Calu3 (cell line): ENCODE measurements around the gene HEG1. TPM values are rescaled to one million over a fixed set of nuclear protein-coding genes. Genes with fewer than 3 reads are reported as not detected.

Experiments used
- BruUV-seq: library from RNA; stranded (reverse); fragments of 400-500 nt; replicated peaks from 2 replicates; lab custom pipeline; 2021; lab: Mats Ljungman, UMichigan
- CTCF ChIA-PET: fragments of 300-600 bp; sonication (Branson Sonifier 250); formaldehyde crosslinking; loops from one replicate; lab custom pipeline; 2022; ENCODE audit warnings: antibody characterized with exemption; lab: Charles Lee
- DNase-seq: peaks from one replicate; pipeline ENCODE4 v3.0.0; 2022
- H3K27ac Mint-ChIP-seq: one replicate; pipeline ENCODE4 v1.8.0; 2022; ENCODE audit warnings: mixed read lengths; ENCODE audit not compliant: unreplicated experiment
- H3K27me3 Mint-ChIP-seq: one replicate; pipeline ENCODE4 v1.8.0; 2022; ENCODE audit warnings: mixed read lengths; ENCODE audit not compliant: unreplicated experiment
- H3K36me3 Mint-ChIP-seq: one replicate; pipeline ENCODE4 v1.8.0; 2022; ENCODE audit warnings: mild to moderate bottlenecking, moderate library complexity, mixed read lengths; ENCODE audit not compliant: insufficient read depth, unreplicated experiment
- H3K4me1 Mint-ChIP-seq: one replicate; pipeline ENCODE4 v1.8.0; 2022; ENCODE audit warnings: mild to moderate bottlenecking, low read depth, mixed read lengths; ENCODE audit not compliant: unreplicated experiment
- H3K4me3 Mint-ChIP-seq: one replicate; pipeline ENCODE4 v1.8.0; 2022; ENCODE audit warnings: mild to moderate bottlenecking, low read depth, moderate library complexity, mixed read lengths; ENCODE audit not compliant: unreplicated experiment
- H3K9me3 Mint-ChIP-seq: one replicate; pipeline ENCODE4 v1.8.0; 2022; ENCODE audit warnings: low read depth, mixed read lengths; ENCODE audit not compliant: unreplicated experiment
- CTCF ChIP-seq: fragments of 200-600 bp; IDR thresholded peaks from one replicate; pipeline ENCODE4 v1.8.0; 2022; ENCODE audit warnings: antibody characterized with exemption; ENCODE audit not compliant: unreplicated experiment
- intact Hi-C: fragments of 100-400 bp; cut with micrococcal nuclease; formaldehyde crosslinking; loops from one replicate; pipeline ENCODE4 v1.10.0; 2022; ENCODE audit not compliant: unreplicated experiment
- total RNA-seq: library from RNA; stranded (reverse); gene quantifications from 2 replicates; pipeline ENCODE4 v1.2.3, GENCODE V29; 2022

Gene HEG1
- total RNA-seq, 1 experiment from 2014 or later = 0.97 TPM

GRCh38 chr3:125013095-125013494 lies 42.7 kb downstream of the HEG1 start:
- Mint-ChIP-seq H3K9me3 (no peaks in the 10 kb centered on the region), H3K4me1 (peaks cover 12% of the 10 kb centered on the region), H3K27ac (no peak overlapping the region), H3K4me3 (no peak overlapping the region), H3K36me3 (no peaks in the 10 kb centered on the region), H3K27me3 (peaks cover 51% of the 10 kb centered on the region)
- DNase-seq = no peak
- no peak for TF ChIP-seq CTCF
- intact Hi-C loops = no loop called here
- BruUV-seq = no TSS peak
- CTCF ChIA-PET = no interaction called here

GRCh38 chr3:125011941-125012340 lies 43.9 kb downstream of the HEG1 start:
- no peak for TF ChIP-seq CTCF
- Mint-ChIP-seq H3K4me1 (peaks cover 12% of the 10 kb centered on the region), H3K4me3 (no peak overlapping the region), H3K27ac (no peak overlapping the region), H3K27me3 (peaks cover 49% of the 10 kb centered on the region), H3K9me3 (no peaks in the 10 kb centered on the region), H3K36me3 (no peaks in the 10 kb centered on the region)
- CTCF ChIA-PET = no interaction called here
- no peak for DNase-seq
- BruUV-seq = no TSS peak
- intact Hi-C loops = no loop called here

GRCh38 chr3:125010393-125010792 lies 45.4 kb downstream of the HEG1 start:
- CTCF ChIA-PET = no interaction called here
- BruUV-seq = no TSS peak
- intact Hi-C loops = no loop called here
- H3K4me3 Mint-ChIP-seq = no peak overlapping the region
- H3K9me3 Mint-ChIP-seq = no peaks in the 10 kb centered on the region
- peaks cover 42% of the 10 kb centered on the region for H3K27me3 Mint-ChIP-seq
- H3K27ac Mint-ChIP-seq = no peak overlapping the region
- no peaks in the 10 kb centered on the region for H3K36me3 Mint-ChIP-seq
- TF ChIP-seq CTCF = no peak
- no peak for DNase-seq
- H3K4me1 Mint-ChIP-seq = peaks cover 12% of the 10 kb centered on the region

GRCh38 chr3:125008766-125009165 lies 47.0 kb downstream of the HEG1 start:
- Mint-ChIP-seq H3K4me1 (peaks cover 13% of the 10 kb centered on the region), H3K27ac (no peak overlapping the region), H3K9me3 (no peaks in the 10 kb centered on the region), H3K36me3 (no peaks in the 10 kb centered on the region), H3K4me3 (no peak overlapping the region), H3K27me3 (peaks cover 27% of the 10 kb centered on the region)
- no TSS peak for BruUV-seq
- intact Hi-C loops = no loop called here
- no peak for TF ChIP-seq CTCF
- no peak for DNase-seq
- CTCF ChIA-PET = interaction anchor here (0.5 kb wide), 1 partner anchor 10 kb away, joined by 3 read pairs; no protein-coding TSS in a partner anchor
